Parathyroid adenoma (tissue), 2 donors: ENCODE results near the gene GPR65.
"Not testable (repeated sequence)": the region's sequence is repeated elsewhere in the genome, so short reads cannot be mapped to it uniquely, and the experiment has no call there.

Experiments used
- H2AFZ ChIP-seq: fragments of 300-600 bp; sonication (generic); one replicate; pipeline ENCODE4 v1.7.0; 2017; ENCODE audit warnings: antibody characterized with exemption, mild to moderate bottlenecking
- H3K27ac ChIP-seq: fragments of 300-600 bp; sonication (generic); one replicate; pipeline ENCODE4 v1.7.0; 2017
- H3K27me3 ChIP-seq: fragments of 300-600 bp; sonication (generic); one replicate; pipeline ENCODE4 v1.7.0; 2017; ENCODE audit warnings: low read length; ENCODE audit not compliant: control insufficient read depth, insufficient read depth
- H3K36me3 ChIP-seq: fragments of 300-600 bp; sonication (generic); one replicate; pipeline ENCODE4 v1.7.0; 2017; ENCODE audit warnings: low read length; ENCODE audit not compliant: control insufficient read depth, insufficient read depth
- H3K4me1 ChIP-seq: fragments of 300-600 bp; sonication (generic); one replicate; pipeline ENCODE4 v1.7.0; 2017; ENCODE audit warnings: control low read depth
- H3K4me2 ChIP-seq: fragments of 300-600 bp; sonication (generic); one replicate; pipeline ENCODE4 v1.7.0; 2017; ENCODE audit warnings: low read length
- H3K4me3 ChIP-seq: fragments of 300-600 bp; sonication (generic); one replicate; pipeline ENCODE4 v1.7.0; 2017; ENCODE audit warnings: low read depth, low read length
- H3K79me2 ChIP-seq: fragments of 300-600 bp; sonication (generic); one replicate; pipeline ENCODE4 v1.7.0; 2017; ENCODE audit warnings: control low read depth
- H3K9ac ChIP-seq: fragments of 300-600 bp; sonication (generic); one replicate; pipeline ENCODE4 v1.7.0; 2017; ENCODE audit warnings: mild to moderate bottlenecking
- H3K9me3 ChIP-seq: fragments of 300-600 bp; sonication (generic); one replicate; pipeline ENCODE4 v1.7.0; 2017; ENCODE audit warnings: low read length; ENCODE audit not compliant: control insufficient read depth
- CTCF ChIP-seq: fragments of 300-600 bp; sonication (generic); IDR thresholded peaks from one replicate; pipeline ENCODE4 v1.7.0; 2017; ENCODE audit warnings: antibody characterized with exemption, mild to moderate bottlenecking
- donor health status: primary hyperparathyroidism.

GPR65 gene

GRCh38 chr14:88023658-88024187 lies 18.8 kb downstream of the GPR65 start:
- Histone ChIP-seq H3K9ac (no peak overlapping the region), H2AFZ (no peak overlapping the region), H3K4me1 (no peaks in the 10 kb centered on the region), H3K27ac (no peak overlapping the region), H3K4me3 (no peak overlapping the region), H3K36me3 (no peaks in the 10 kb centered on the region), H3K27me3 (no peaks in the 10 kb centered on the region), H3K79me2 (no peaks in the 10 kb centered on the region), H3K4me2 (no peak overlapping the region), H3K9me3 (no peaks in the 10 kb centered on the region)
- no peak for TF ChIP-seq CTCF

- not testable (repeated sequence) for H3K9ac ChIP-seq, H3K27ac ChIP-seq, H3K4me3 ChIP-seq, H3K27me3 ChIP-seq, H3K4me2 ChIP-seq, H3K79me2 ChIP-seq, H3K36me3 ChIP-seq, H2AFZ ChIP-seq, H3K4me1 ChIP-seq, H3K9me3 ChIP-seq
Measured at GRCh38 chr14:88024252-88025086, 19.5 kb downstream of the GPR65 start.

- TF ChIP-seq CTCF: no peak
- Histone ChIP-seq H3K27me3 (no peaks in the 10 kb centered on the region), H3K9ac (no peak overlapping the region), H3K36me3 (no peaks in the 10 kb centered on the region), H3K4me3 (no peak overlapping the region), H3K27ac (no peak overlapping the region), H3K9me3 (no peaks in the 10 kb centered on the region), H3K79me2 (no peaks in the 10 kb centered on the region), H3K4me2 (no peak overlapping the region), H2AFZ (no peak overlapping the region), H3K4me1 (no peaks in the 10 kb centered on the region)
Measured at GRCh38 chr14:88025313-88025712, 20.4 kb downstream of the GPR65 start.

- no peaks in the 10 kb centered on the region for H3K4me1 ChIP-seq
- no peaks in the 10 kb centered on the region for H3K36me3 ChIP-seq
- no peaks in the 10 kb centered on the region for H3K9me3 ChIP-seq
- H3K79me2 ChIP-seq: no peaks in the 10 kb centered on the region
- no peak overlapping the region for H3K9ac ChIP-seq
- H3K4me3 ChIP-seq: no peak overlapping the region
- no peak overlapping the region for H3K4me2 ChIP-seq
- no peaks in the 10 kb centered on the region for H3K27me3 ChIP-seq
- no peak overlapping the region for H2AFZ ChIP-seq
- no peak overlapping the region for H3K27ac ChIP-seq
- no peak for TF ChIP-seq CTCF
Measured at GRCh38 chr14:88026890-88027289, 22.0 kb downstream of the GPR65 start.

- Histone ChIP-seq H3K4me1 (no peaks in the 10 kb centered on the region), H3K36me3 (no peaks in the 10 kb centered on the region), H3K4me3 (no peak overlapping the region), H2AFZ (no peak overlapping the region), H3K9ac (no peak overlapping the region), H3K9me3 (no peaks in the 10 kb centered on the region), H3K79me2 (no peaks in the 10 kb centered on the region), H3K27ac (no peak overlapping the region), H3K27me3 (no peaks in the 10 kb centered on the region), H3K4me2 (no peak overlapping the region)
- no peak for TF ChIP-seq CTCF
Measured at GRCh38 chr14:88029500-88029899, 24.6 kb downstream of the GPR65 start.
